AG10803 (cell line): ENCODE measurements around the gene CTNNAL1.
A peak's percentile ranks its signal among the peaks of the same experiment; 100 is the strongest.

Experiments
- DNase-seq: peaks from one replicate; pipeline ENCODE4 v3.0.0; 2010; ENCODE audit warnings: low read depth
- H3K4me3 ChIP-seq: 2 replicates; pipeline ENCODE4 v1.5.1; 2011; ENCODE audit warnings: mild to moderate bottlenecking, low read length, control low read depth
- TF ChIP-seq, protein P1 (sequence below): conservative IDR thresholded peaks from 2 replicates; pipeline ENCODE4 v1.5.1; 2011; ENCODE audit warnings: mild to moderate bottlenecking, low read length, control low read depth, inconsistent platforms

CTNNAL1 gene

DNA sequence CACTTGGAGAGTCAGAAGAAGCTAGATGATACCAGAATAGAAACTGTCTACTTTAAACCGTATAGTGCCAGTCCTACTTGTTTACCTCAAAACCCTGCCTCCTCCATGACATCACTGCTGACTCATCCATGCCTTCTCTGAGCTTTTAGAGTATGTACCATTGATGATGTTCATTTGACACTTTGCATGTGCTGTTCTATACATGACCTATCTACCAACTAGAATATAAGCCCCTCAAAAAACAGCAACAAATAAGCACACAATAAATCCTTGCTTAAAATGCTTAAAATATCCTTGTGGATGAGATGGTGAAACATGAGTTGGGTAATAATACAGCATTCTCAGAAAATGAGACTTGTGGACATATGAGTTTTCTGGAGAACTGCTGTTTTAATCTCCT, 2.6 kb downstream of the CTNNAL1 start:
- peak; percentile 57 for DNase-seq
- TF ChIP-seq, protein P1, sequence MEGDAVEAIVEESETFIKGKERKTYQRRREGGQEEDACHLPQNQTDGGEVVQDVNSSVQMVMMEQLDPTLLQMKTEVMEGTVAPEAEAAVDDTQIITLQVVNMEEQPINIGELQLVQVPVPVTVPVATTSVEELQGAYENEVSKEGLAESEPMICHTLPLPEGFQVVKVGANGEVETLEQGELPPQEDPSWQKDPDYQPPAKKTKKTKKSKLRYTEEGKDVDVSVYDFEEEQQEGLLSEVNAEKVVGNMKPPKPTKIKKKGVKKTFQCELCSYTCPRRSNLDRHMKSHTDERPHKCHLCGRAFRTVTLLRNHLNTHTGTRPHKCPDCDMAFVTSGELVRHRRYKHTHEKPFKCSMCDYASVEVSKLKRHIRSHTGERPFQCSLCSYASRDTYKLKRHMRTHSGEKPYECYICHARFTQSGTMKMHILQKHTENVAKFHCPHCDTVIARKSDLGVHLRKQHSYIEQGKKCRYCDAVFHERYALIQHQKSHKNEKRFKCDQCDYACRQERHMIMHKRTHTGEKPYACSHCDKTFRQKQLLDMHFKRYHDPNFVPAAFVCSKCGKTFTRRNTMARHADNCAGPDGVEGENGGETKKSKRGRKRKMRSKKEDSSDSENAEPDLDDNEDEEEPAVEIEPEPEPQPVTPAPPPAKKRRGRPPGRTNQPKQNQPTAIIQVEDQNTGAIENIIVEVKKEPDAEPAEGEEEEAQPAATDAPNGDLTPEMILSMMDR = no peak
- no peak overlapping the region for H3K4me3 ChIP-seq

DNA sequence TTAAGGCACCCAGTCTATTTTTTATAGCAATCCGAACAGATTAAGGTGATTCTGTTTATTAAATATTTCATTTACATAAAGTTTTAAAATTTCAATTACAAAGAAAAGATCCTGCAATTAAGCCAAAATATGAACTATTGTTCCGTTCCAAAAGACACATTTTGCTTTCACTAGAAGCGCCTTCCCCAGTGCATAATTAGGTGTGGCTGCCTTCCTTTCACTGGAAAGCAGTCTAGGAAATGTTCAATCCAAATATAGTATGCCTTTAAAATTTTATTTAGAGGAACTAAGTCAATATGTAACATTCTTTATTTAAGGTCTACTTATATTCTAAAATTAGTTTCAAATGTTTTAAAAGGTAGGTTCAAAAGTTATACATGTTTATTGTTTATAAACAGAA, 7.6 kb downstream of the CTNNAL1 start:
- no peak for DNase-seq
- H3K4me3 ChIP-seq = no peak overlapping the region
- TF ChIP-seq, protein P1 = no peak

DNA sequence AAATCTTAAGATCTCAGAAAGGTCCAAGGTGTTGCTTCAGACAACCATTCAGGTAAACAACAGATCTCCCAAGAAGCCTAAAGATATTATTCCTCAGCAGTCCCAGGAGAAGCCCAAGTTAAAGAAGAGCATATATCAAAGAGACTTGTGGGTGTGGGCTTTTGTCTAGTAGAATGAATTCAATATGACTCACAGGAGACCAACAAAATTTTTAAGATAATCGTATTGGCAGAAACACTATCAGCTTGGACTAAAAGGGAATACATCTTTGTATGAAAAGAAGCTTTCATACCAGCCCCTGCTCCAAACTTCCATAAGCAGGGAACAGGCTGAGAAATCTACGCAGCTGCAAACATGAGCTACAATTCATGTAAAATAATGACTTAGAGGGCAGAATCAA, 10.2 kb downstream of the CTNNAL1 start:
- no peak for DNase-seq
- no peak overlapping the region for H3K4me3 ChIP-seq
- TF ChIP-seq, protein P1 = no peak

DNA sequence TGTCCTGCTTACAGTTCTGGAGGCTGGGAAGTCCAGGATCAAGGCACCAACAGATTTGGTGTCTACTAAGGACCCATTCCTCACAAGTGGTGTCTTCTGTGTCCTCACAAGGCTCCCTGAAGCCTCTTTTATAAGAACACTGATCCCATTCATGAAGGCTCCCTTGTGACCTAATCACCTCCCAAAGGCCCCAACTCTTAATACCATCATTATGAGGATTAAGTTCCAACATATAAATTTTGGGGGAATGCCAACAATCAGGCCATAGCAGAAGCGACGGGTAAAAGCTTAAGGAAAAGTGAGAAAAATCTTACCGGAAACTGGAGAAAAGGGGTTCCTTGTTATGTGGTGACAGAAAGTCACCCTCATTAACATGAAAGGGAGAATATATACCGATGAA, 11.2 kb downstream of the CTNNAL1 start:
- H3K4me3 ChIP-seq = no peak overlapping the region
- no peak for DNase-seq
- TF ChIP-seq, protein P1 = no peak

DNA sequence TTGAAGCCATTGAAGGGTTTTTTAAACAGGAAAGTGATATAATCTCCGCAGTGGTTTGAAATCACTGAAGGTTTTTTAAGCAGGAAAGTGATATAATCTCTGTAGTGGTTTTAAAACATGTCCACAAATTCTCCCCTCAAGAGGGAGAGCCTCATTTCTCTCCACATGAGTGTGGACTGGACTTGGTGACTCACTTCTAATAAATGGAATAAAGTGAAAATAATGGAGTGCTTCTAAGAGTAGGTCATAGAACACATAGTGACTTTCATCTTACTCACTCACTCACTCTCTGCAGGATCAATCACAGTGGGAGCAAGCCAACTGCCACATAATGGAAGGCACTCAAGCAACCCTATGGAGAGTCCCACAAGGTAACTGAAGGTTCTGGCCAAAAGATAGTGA, 12.0 kb downstream of the CTNNAL1 start:
- TF ChIP-seq, protein P1 = peak; percentile 27
- H3K4me3 ChIP-seq = no peak overlapping the region
- peak; percentile 79 for DNase-seq

DNA sequence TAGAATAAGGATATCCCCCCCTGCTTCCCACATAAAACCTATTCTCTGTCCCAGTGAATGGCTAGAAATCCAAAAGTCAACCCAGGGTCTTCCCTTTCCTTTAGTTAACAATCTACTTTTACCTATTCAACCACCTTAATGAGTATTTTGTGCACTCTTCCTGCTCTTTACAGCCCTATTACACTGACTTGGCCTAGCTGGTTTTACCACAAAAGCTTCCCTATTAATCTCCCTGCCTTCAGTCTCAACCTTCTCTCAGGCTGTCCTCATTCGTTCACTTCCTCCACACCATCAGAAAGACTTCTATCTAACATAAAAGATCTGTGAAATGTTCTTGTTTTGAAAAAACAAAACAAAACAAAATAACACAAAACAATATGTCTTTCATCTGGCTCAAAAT, 16.2 kb downstream of the CTNNAL1 start:
- TF ChIP-seq, protein P1 = no peak
- DNase-seq = no peak

DNA sequence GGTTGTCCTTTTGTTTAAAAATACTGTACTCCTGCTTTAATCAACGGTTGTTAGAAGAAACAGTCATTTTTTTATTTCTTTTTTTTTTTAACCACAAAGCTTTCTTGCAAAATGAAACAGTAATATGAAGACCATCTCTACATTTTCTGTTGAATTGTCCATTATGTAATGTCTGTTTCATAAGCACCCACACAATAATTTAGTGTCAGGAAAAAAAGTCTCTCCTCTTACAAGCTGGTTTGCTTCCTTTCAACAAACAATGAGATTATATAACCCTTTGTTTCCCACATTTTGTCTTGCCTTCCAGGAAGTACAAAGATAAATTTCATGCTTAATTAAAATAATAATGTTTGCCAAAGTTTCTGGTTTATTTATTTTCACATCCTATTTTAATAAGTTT, 16.7 kb downstream of the CTNNAL1 start:
- peak; percentile 13 for DNase-seq
- TF ChIP-seq, protein P1 = no peak
- H3K4me3 ChIP-seq = no peak overlapping the region

More for the DNA sequence above, 16.2 kb downstream of the CTNNAL1 start:
- H3K4me3 ChIP-seq = no peak overlapping the region
